Measurements from ENCODE around the gene RPL31. TPM values are rescaled to one million over a fixed set of nuclear protein-coding genes. Genes with fewer than 3 reads are reported as not detected.

Gene RPL31
- total and polyA plus RNA-seq, 12 donors = 610 to 4,595 (median 717) TPM

DNA sequence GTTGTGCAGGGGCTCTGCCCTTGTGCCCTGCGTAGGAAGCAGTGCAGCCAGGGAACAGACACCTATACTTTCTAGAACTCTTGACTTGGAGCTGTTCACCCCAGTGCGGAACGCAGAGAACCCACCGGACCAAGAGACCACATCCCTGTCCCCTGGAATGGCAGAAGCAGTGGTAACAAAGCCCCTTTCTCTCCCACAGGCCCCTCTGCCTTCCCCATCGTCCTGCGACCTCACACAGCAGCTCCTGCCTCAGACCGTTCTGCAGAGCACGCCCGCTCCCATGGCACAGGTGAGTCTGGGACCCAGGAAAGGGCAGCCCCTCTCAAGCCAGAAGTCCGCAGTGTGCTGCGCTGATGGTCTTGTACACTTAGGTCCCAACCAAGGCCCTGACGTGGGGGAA lies 24.6 kb upstream of the RPL31 start:
- H3K27me3 ChIP-seq = no peaks in the 10 kb centered on the region
- no peaks in the 10 kb centered on the region for H3K4me1 ChIP-seq
- peaks cover 0 to 99% (median 28%) of the 10 kb centered on the region in 9 donors for H3K36me3 ChIP-seq
- TF ChIP-seq, protein P1, sequence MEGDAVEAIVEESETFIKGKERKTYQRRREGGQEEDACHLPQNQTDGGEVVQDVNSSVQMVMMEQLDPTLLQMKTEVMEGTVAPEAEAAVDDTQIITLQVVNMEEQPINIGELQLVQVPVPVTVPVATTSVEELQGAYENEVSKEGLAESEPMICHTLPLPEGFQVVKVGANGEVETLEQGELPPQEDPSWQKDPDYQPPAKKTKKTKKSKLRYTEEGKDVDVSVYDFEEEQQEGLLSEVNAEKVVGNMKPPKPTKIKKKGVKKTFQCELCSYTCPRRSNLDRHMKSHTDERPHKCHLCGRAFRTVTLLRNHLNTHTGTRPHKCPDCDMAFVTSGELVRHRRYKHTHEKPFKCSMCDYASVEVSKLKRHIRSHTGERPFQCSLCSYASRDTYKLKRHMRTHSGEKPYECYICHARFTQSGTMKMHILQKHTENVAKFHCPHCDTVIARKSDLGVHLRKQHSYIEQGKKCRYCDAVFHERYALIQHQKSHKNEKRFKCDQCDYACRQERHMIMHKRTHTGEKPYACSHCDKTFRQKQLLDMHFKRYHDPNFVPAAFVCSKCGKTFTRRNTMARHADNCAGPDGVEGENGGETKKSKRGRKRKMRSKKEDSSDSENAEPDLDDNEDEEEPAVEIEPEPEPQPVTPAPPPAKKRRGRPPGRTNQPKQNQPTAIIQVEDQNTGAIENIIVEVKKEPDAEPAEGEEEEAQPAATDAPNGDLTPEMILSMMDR (IDR thresholded peaks at IDR 0.05) = no peak
- H3K27ac ChIP-seq = no peak overlapping the region
- DNase-seq = no peak
- no peak overlapping the region for H3K4me3 ChIP-seq
- no peaks in the 10 kb centered on the region for H3K9me3 ChIP-seq
- ATAC-seq = no peak
- WGBS, 2 donors = 89 to 92% methylated on average over 12 of the region's 12 CpGs
- intact Hi-C loops (cut with DNase I) = no loop called here

DNA sequence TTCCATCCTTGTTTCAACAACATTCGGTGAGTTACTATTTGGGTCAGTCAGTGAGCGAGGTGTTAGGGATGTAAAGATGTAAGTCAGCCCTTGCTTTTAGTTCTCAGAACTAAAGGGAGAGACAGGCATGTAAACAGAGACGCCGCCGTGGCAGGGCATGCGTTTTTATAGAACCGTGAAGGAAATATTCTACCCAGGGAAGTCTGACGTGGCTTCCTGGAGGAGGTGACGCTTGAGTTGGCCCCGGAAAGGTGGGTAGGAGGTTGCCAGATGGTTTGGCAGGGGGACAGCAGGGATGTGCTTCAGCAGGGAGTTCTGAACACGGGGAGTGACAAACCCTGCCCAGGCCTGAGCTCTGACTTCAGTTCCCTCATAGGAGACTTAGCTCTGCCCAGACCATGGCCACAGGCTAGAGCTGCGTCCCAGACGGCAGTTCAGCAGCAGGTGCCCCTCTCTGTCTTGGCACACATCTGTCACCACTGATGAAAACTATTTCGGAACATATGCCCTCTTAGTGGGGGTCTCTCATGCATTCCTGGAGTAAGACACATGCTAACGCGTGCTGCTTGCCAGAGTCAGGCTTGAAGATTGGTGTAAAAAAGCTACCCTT lies 23.4 kb upstream of the RPL31 start:
- Histone ChIP-seq H3K4me3 (no peak overlapping the region), H3K27ac (no peak overlapping the region), H3K27me3 (no peaks in the 10 kb centered on the region), H3K4me1 (peaks cover 0 to 7% (median 0%) of the 10 kb centered on the region in 9 donors), H3K36me3 (peaks cover 0 to 99% (median 24%) of the 10 kb centered on the region in 9 donors), H3K9me3 (no peaks in the 10 kb centered on the region)
- WGBS, 2 donors = 79 to 84% methylated on average over 16 of the region's 16 CpGs
- DNase-seq = peak in 1 of 2 donors; percentile 25
- TF ChIP-seq, protein P1 (IDR thresholded peaks at IDR 0.05) = no peak
- intact Hi-C loops (cut with DNase I) = no loop called here
- peak in 2 of 8 donors; percentile 8 to 19 for ATAC-seq

DNA sequence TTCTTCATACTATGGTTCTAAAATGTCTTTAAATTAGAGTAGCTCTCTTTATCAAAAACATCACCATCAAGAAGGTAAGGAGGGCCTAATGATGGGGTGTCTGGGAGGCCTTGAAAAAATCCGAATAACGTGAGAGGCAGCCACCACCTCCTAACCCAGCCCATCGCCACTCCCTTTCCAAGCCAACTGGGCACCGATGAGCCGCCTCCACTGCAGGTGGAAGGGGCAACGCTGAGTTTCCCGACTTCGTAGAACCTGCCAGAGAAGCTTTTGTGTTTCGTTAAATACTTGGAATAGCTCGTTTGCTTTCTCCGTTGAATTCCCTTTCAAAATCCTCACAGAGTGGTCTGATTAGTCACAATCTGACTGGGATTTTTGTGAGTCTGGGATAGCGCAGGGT lies 22.0 kb upstream of the RPL31 start:
- Histone ChIP-seq H3K36me3 (peaks cover 0 to 87% (median 17%) of the 10 kb centered on the region in 9 donors), H3K4me1 (peaks cover 0 to 19% (median 0%) of the 10 kb centered on the region in 9 donors), H3K27me3 (no peaks in the 10 kb centered on the region), H3K9me3 (no peaks in the 10 kb centered on the region), H3K4me3 (no peak overlapping the region), H3K27ac (no peak overlapping the region)
- intact Hi-C loops (cut with DNase I) = loop anchor here in 5 of 10 donors (5.0 to 10.0 kb wide), 7 partner anchors 75 to 565 kb away; partner anchors contain the start of genes NPAS2 (in 2 of the 5) and CHST10 (in 1 of the 5)
- WGBS, 2 donors = 91% methylated on average over 12 of the region's 12 CpGs
- TF ChIP-seq, protein P1 (IDR thresholded peaks at IDR 0.05) = no peak
- ATAC-seq (no peak), DNase-seq (no peak)

DNA sequence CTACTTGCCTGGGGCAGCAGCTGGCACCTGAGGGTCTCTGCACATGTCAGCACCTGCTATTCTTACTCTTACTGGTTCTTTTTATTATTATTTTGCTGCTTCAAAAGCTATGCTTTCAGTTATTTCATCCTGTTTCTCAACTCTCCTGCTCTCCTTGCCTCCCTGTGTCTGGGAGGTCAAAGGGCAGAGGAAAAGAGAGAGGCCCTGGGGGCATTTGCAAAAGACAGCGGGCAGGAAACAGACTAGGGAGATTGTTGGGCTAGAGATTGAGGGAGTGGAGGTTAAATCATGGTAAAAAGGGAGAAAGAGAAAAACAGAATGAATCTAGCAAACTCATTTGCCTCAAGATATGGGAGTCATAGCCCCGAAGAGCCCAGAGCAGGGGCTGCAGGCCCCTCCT lies 21.1 kb upstream of the RPL31 start:
- no peak for DNase-seq
- no peaks in the 10 kb centered on the region for H3K27me3 ChIP-seq
- no peak overlapping the region for H3K27ac ChIP-seq
- peaks cover 0 to 77% (median 9%) of the 10 kb centered on the region in 9 donors for H3K36me3 ChIP-seq
- TF ChIP-seq, protein P1 (IDR thresholded peaks at IDR 0.05) = no peak
- no peaks in the 10 kb centered on the region for H3K9me3 ChIP-seq
- no peak overlapping the region for H3K4me3 ChIP-seq
- peaks cover 0 to 19% (median 0%) of the 10 kb centered on the region in 9 donors for H3K4me1 ChIP-seq
- no peak for ATAC-seq
- 82 to 83% methylated on average over 2 of the region's 2 CpGs for WGBS, 2 donors
- intact Hi-C loops (cut with DNase I) = loop anchor here in 5 of 10 donors (5.0 to 10.0 kb wide), 7 partner anchors 76 to 566 kb away; partner anchors contain the start of genes NPAS2 (in 2 of the 5) and CHST10 (in 1 of the 5)
